NCI-H446 treated with DMSO at 0.1 percent for 48 hours (cell line): ENCODE data around the gene LETMD1.
A peak's percentile ranks its signal among the peaks of the same experiment; 100 is the strongest.
"Not testable (repeated sequence)": the region's sequence is repeated elsewhere in the genome, so short reads cannot be mapped to it uniquely, and the experiment has no call there.

ENCODE experiments used
- DNase-seq: peaks from one replicate; lab custom pipeline; 2025; lab: John Stamatoyannopoulos, UW

The LETMD1 gene

DNA sequence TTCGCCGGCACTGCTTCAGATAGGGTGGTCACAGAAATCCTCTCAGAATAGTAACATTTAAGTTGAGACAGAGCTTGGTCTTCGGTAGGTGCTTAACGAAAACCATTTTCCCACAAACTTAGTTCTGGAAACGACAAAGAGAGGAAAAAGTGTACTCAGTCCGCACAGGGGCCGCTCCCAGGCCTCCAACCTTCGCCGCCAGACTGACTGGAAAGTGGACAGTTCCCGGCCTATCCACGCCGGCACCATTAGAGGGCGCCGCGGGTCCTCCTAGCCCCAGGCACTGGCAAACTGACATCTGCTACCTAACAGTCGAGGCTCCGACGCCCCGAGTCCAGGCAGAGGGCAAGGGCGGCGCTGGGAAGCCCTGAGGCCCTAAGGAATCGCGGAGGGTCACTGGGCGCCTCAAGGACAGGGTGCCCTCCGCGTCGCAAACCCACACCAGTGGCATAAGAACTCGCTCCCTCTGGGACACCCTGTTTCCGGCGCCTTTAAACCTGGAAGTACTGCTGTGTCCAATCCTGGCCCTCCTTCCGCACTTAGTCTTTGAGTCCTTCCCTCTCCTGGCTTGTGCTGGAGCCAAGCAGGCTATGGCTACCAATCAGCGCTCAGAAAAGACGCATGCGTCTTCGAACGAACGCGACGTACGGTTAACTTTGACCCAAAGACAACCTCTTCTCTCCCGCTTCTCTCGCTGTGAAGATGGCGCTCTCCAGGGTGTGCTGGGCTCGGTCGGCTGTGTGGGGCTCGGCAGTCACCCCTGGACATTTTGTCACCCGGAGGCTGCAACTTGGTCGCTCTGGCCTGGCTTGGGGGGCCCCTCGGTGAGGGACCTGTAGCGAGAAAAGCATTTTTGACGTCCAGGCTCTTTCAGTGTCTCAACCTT, at the start of gene LETMD1:
Gene LETMD1, plus strand, starts transcription at position 673 of the 886 bp plus-strand sequence. Its CDS starts 30 bp downstream, at position 703.
- peak; percentile 94 for DNase-seq

DNA sequence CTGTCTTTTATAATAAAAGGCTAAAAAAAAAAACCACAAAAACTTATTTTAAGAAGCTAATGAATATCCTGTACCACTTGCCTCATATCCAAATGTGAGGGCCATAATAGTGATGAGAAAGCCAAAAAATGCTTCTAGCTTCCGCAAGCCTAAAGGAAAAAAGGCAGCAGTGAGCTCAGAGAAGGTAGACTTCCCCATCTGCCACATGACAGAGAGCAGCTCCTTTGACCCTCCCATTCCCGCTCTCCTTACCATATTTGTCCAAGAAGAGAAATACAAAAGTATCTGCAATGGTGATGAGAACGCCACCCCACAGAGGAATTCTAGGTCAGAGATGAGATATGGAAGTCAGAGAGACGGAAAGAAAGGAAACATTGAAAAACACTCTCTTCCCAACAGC, 49.0 kb upstream of the LETMD1 start:
- no peak for DNase-seq

DNA sequence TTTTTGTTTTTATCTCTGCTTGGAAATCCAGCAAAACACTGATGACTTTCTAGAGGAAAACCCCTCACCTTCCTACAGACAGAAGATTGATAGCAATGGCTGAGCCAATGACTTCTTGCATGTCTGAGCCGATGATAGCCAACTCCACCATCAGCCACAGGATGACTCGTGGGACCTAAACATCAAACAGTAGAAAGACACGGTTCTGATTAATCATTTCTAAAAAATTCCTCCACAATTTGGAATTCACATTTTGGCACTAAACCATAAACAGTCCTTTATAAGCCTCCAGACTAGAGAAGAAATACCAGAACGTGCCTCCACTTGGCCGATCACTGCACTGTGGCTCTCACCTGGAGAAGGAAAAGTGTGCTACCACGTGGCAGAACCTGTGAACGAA, 47.9 kb upstream of the LETMD1 start:
- DNase-seq: no peak

GRCh38 chr12:51001799-51002198, 46.3 kb upstream of the LETMD1 start:
- no peak for DNase-seq

DNA sequence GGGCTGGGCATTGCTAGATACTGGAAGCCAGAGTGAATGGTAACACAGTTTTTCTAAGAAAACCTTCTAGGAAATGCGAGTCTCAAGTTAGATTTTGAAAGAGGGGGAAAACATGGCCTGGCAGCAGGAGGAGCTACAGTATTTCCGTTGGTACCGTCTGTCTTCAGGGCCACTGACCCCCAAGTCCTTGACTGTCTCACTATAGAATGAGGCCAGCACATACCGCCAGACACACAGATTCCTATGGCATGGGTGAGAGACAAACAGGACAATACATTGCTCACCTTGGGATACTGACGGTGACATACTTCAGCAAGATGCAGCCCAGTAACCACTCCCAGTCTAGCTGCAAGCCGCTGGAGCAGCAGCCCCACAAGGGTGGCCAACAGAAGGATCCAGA, 43.6 kb upstream of the LETMD1 start:
- DNase-seq: no peak

GRCh38 chr12:51005030-51005429, 43.1 kb upstream of the LETMD1 start:
- no peak for DNase-seq

DNA sequence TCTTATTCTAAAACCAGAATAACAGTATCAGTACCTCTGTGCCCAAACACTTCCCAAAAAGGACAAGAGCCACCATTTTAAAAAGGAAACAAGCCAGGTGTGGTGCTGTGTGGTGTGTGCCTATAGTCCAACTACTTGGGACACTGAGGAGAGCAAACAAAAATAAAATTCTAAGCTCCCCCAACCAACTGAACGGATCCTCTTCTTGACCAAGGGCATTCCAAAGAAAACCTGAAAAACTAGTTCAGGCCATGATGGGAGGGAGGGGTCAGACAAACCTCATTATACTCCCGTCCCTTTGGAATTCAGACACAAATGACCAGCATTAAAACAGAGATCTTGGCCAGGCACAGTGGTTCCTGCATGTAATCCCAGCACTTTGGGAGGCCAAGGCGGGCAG, 42.5 kb upstream of the LETMD1 start:
- no peak for DNase-seq

DNA sequence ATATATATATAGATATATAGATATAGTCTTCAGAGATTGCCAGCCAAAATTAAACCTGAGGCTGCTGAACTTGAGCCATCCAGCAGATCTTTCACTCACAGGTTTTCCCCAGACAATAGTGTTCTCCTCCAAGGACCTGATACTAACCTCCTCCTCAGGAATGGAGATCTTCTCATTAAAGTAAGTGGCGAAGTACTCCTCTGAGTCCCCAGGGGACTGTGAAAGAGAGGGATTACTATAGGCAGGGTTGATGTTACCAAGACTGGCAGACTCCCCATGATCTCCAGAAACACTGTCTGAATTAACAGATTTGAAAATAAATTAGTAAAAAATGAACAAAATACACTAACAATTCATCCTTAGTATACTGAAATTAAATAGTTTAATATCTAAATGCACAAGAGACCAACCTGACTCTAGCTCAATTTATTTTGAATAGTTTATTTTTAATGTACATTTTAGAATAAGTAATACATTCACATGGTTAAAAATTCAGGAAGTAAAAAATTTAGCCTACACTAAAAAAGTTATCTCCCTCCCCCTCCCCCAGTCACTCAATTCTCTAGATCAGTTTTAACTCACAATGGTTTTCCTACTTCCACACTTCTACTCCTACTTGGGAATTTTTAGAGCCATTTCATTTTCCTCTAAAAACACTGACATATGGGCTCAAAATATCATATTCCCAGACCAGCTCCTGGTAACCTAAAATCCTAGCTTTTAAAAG, 39.6 kb upstream of the LETMD1 start:
- DNase-seq: no peak

DNA sequence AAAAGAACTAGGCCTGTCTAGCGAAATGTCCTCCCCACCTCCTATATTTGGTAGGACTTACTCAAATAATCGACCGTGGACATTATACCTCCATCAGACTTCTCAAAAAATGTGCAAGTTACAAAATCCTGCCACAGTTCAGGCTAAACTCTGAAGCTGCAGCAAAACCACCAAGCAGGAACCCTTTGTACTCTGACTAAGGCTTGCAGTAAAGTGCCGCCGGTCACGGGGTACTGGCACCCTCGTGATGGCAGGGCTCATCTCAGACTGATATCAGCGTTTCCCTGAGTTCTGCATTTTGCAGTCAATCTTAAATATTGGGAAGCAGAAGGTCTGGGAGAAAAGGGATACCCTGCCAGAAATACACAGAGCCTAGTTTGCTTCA, 39.1 kb upstream of the LETMD1 start:
- no peak for DNase-seq

DNA sequence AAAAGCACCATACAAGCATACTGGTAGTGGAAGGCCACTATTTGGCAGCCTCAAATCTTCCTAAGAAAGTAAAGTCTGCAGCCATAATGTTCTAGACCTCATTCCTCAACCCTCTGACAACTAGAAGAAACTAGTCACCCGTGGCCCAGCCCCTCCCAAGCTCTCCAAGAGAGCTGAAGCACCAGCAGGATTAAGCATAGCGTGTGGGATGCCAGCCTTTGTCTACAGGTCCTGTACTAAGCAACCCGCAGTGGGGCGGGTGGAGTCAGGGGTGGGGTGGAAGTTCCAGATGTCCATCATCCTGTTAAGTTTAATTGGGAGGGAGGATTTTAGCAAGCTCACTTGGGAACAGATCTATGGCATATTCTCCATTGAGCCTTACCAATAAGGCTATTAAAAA, 36.2 kb upstream of the LETMD1 start:
- peak; percentile 8 for DNase-seq

- no peak for DNase-seq
Measured at GRCh38 chr12:51012570-51013236, 35.4 kb upstream of the LETMD1 start.

- DNase-seq: no peak
Measured at GRCh38 chr12:51013441-51013840, 34.7 kb upstream of the LETMD1 start.

- not testable (repeated sequence) for DNase-seq
Measured at GRCh38 chr12:51014467-51014866, 33.7 kb upstream of the LETMD1 start.

GRCh38 chr12:51017452-51017851, 30.7 kb upstream of the LETMD1 start:
- DNase-seq: no peak

- DNase-seq: no peak
Measured at GRCh38 chr12:51018956-51019355, 29.2 kb upstream of the LETMD1 start.

DNA sequence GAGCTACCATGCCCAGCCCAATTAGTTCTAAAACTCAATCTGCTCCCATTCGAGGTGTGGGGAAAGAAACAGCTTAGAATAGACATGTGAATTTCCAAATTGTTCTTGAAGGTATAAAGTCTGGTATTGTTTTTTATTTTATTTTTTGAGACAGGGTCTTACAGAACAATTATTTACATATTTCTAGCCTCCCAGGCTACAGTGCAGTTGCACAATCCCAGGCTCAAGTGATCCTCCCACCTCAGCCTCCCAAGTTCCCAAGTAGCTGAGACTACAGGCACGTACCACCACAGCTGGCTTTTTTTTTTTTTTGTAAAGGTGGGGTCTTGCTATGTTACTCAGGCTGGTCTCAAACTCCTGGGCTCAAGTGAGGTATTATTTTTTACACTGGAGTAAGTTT, 28.2 kb upstream of the LETMD1 start:
- no peak for DNase-seq

DNA sequence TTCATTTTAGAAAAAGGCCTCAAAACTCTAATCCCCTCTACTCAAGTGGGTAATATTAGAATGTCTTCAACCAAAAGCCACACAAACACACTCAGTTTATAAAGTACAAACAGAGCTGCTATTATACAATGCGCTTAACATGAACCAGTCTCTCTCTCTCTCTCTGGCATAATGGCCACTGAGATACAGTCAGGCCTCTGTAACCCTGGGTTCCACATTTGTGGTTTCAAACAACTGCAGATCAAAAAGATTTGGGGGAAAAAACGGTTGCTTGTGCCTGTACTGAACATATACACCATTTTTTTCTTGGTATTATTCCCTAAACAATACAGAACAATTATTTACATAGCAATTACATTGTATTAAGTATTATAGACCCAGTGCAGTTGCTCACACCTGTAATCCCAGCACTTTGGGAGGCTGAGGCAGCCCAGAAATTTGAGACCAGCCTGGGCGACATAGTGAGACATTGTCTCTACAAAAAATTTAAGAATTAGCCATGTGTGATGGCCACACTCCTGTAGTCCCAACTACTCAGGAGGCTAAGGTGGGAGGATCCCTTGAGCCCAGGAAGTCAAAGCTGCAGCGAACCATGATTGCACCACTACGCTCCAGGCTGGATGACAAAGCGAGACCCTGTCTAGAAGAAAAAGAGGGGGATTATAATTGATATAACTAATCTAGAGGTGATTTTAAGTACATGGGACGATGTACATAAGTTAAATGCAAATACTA, 27.5 kb upstream of the LETMD1 start:
- no peak for DNase-seq

DNA sequence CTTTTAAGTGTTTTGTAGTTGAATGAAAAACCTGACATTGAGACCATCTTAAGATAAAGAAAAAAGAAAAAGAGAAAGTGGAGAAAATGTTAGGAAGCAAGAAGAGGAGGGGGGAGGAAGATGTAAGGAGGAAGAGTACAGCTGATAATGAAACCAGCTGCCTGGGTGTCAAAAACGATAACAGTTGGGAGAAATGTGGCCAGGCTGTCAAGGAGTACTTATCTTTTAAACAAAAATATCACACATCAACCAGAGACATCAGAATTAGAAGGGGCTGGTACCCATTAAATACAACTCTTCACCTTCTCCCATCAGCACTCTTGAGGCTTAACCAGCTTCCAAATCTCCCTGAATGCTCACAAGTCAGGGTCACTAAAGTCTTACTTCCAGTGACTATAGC, 26.4 kb upstream of the LETMD1 start:
- no peak for DNase-seq

DNA sequence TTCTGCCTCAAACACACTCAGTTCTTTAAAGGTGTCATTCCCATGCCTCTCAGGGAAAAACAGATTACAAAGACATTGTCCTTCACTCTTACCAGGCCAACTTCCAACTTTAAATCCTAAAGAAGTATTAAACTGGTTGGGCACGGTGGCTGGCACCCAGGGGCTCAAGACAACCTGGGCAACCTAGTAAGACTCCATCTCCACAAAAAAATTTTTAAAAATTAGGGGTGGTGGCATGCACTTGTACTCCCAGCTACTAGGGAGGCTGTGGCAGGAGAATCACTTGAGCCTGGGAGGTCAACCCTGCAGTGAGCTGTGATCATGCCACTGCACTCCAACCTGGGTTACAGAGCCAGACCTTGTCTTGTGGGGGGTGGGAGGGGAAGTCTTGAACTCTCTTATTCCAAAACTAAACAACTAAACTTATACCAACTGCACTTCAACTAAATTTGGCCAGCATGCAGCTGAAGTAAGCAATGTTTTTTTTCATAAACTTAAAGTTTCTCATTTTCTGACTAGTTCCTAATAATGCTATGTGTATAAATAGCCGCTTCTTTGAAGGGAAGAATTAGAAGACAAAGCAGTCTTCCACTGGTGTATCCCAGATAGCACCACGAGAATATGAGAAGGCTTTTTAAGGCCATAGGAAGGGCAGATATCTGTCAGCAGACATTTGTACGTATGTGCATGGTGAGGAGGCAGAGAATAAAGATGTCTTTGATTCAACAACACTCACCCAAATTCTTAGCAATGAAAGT, 24.3 kb upstream of the LETMD1 start:
- no peak for DNase-seq

- DNase-seq: no peak
Measured at GRCh38 chr12:51025338-51025835, 22.7 kb upstream of the LETMD1 start.
